ENCODE data around the gene ACSS3.
"Not testable (repeated sequence)": the region's sequence is repeated elsewhere in the genome, so short reads cannot be mapped to it uniquely, and the experiment has no call there.

ACSS3 gene

DNA sequence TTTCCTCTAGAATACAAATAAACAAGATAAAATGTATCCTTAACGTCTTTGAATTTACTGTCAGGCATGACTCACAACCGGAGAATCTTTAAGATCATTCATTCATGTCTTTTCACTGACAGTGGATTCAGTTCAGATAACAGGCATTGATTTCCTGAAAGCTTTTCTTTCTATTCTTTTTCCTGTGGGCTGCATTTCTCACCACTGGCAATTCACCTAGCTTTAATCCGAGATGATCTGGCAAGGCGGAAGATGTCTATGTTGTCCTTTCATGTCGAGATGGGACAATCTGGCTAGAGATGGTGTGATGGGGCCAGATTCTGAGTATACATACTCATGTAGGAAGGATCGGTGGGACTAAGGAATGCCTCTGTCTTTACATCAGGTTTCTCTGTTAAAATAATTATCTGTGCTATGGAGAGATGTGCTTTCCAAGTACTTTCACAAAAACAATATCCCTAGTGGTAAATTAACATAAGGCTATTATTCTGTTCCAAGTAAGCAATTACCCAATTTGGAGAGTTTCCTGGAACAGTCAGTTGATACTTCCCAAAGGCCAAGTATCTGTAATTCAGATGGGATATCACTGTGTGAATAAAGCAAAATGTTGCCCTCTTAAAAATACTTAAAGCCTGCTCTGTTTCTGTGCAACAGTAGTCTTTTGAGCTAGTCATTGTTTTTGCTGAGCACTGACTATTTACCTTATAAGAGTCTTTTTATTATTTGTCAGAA is 17.8 kb downstream of the ACSS3 start:
- no peak for DNase-seq (ENCODE audit: low spot score)

DNA sequence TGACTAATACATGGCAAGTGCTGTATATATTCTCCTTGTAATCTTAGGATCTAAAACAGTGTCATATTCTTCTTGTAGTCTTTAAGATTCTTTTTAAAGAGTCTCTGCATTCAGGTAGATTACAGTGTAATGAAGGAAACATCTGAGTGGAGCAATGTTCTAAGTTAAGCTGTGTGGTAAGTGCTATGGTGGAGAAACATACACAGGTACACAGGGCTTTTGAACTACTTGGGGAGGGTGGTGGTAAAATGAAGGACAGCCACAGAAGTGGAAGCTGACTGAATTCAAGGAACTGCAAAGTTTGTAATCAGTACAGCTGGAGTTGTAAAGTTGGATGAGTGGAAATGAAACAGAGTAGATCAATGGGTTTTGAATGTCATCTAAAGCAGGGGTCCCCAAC is 27.8 kb downstream of the ACSS3 start:
- no peak for DNase-seq (ENCODE audit: low spot score)

DNA sequence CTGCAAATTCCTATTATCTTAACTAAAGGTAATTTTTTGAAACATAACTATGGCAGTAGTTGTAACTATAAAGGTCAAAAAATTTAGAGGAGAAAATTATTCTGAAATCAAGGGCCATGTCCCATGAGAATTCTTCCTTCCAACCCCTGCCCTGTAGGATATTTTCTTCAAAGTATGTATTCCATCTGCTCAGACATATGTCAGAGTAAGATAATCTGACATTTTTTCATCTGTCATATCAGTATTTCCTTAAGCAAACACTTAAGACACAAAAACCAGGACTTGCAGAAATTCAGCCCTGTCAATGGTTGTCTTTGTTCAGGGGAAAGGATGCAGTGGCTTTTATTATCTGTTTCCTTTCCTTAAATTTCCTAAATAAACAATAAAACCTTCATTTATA is 36.3 kb downstream of the ACSS3 start:
- DNase-seq (ENCODE audit: low spot score): no peak

DNA sequence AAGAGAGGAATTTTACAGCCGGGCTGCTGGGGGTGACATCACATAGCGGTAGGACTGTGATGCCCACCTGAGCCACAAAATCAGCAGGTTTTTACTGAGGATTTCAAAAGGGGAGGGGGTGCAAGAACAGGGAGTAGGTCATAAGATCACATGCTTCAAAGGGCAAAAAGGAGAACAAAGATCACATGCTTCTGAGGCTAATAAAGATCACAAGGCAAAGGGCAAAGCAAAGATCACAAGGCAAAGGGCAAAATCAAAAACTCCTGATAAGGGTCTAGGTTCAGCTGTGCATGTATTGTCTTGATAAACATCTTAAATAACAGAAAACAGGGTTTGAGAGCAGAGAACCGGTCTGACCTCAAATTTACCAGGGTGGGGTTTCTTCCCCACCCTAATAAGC is 41.2 kb downstream of the ACSS3 start:
- not testable (repeated sequence) for DNase-seq (ENCODE audit: low spot score)

DNA sequence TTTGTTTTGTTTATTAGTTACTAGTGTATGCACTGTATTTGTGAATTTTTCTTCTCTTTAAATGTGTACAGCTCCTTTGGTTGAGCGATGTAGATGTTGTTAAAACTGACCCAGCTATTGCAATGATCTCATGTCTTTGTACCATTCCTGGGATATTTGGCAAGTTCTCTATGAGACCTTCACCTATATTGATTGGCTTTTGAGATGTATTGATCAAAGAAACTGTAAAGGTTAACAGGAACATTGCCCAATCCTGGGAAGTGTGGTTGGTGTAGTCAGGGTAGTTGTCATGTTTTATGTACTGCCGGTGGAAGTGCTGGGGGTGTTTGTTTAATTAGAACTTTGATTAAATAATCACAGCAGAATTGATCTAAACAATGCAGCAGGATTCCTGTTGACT is 43.1 kb downstream of the ACSS3 start:
- DNase-seq (ENCODE audit: low spot score): no peak

DNA sequence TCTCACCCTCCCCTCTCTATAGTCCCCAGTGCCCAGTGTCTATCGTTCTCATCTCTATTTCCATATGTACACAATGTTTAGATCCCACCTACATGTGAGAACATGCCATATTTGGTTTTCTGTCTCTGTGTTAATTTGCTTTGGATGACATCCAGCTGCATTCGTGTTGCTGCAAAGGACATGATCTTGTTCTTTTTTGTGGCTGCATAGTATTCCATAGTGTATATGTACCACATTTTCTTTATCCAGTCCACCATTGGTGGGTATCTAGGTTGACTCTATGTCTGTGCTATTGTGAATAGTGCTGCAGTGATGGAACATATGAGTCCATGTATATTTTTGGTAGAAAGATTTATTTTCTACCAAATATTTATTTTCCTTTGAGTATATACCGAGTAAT is 45.7 kb downstream of the ACSS3 start:
- DNase-seq (ENCODE audit: low spot score): no peak

DNA sequence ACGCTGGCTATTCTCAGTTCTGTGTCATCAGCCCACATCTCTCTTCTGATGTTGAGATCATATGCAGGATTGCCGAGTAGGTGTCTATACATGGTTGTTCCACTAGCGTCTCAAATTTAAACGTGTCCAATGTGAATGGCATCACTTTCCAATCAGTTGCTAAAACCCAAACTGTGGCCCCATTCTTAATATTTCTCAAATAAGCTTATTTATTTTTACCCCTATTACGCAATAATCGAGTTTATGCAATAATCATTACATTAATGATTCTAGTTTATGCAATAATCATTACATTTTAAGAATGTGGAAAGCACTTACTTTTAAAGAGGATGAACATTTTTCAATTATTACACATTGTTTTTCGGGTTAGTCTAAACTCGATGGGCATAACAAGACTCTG is 47.8 kb downstream of the ACSS3 start:
- no peak for DNase-seq (ENCODE audit: low spot score)

DNA sequence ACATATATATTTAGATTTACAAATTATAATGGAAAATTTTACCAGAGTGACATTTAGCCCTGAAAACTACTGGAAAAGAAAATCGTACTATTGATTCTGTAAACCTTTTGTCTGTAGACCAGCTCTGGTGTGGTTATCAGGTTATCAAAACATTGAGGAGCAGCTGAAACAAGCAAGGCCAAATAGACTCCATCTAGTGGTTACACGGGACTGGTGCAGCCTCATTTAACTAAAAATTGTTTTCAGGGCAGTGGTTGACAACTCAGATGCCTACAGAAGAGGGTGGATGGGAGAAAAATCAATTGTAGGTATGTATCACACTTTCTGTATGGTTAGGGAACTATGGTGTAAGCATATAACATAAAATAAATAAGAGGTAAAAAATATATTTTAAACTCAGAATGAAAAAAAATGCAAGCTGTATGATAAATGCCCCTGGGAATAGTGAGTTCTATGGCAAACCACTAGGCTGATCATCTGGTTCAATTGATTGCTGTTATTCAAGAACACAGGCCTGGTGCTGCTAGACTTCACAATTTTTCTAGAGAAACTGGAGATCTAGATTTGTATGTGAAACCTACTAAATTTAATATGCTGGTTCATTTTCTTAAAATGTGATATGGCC is 51.2 kb downstream of the ACSS3 start:
- peak; percentile 38 for DNase-seq (ENCODE audit: low spot score)

DNA sequence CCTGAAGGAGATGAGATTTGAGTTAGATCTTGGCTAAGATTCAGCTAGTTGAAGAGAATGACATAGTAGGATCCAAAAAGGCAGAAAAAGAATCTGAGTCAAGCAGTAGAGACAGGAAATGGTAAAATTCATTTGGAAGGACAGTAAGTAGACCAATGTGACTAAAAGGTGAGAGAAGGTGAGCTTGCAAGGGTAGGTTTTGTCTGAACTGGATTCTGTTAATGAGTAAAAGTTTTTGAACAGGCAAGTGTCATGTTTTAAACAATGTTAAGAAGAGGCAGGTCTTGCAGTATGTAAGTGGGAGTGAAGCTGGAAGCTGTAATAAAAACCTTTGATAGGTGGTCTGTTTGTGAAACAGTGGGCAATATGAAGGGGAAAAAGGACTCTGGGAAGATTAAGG is 58.6 kb downstream of the ACSS3 start:
- DNase-seq (ENCODE audit: low spot score): no peak

DNA sequence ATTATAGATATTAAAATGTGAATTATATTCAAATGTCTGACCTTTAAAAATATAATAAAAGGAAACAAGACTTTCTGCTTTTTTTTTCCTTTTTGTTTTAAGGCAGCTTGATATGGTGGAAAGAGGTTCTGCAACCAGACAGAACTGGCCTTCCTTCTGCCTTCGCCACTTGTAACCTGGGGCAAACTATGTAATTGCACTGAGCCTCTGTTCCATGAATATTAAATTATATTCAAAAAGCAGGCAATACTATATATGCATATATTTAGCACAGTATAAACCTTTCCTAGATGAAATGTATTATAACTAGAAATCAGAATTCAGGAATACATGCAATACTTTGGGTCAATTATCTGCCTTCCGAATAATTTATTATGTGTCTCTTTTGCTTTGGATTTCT is 59.9 kb downstream of the ACSS3 start:
- DNase-seq (ENCODE audit: low spot score): no peak

DNA sequence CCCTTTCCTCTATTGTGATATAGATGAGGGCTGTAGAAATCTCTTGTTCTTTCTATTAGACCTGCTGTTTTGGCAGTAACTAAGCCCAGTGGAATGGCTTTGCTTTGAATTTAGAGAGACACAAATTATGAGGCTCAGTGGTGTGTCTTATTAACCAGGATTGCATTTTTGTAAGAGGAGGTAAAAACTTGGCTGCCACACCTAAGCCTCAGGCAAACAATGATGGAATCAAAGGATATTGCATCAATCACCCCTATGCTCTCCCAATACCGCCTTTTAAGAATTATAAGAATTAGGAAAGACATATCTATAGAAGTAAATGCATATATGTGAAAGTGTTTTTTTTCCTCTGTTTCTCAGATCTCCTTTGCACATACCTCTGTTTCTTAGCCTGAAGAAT is 63.3 kb downstream of the ACSS3 start:
- DNase-seq (ENCODE audit: low spot score): no peak

DNA sequence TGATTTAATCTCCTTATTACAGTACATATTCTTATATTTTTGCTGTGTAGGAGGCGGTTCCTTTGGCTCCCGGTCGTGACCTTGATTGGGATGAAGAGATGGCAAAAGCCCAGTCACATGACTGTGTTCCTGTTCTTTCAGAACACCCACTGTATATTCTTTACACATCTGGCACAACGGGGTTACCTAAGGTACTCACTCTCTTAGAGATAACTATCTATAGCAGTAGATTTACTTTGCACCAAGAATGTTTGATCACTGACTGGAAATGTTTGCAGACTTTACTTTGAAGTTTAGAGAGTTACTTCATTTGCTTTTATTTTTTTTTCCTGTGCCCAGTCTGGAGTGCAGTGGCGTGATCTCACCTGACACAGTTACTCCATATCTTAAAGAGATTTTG is 65.2 kb downstream of the ACSS3 start:
- no peak for DNase-seq (ENCODE audit: low spot score)

DNA sequence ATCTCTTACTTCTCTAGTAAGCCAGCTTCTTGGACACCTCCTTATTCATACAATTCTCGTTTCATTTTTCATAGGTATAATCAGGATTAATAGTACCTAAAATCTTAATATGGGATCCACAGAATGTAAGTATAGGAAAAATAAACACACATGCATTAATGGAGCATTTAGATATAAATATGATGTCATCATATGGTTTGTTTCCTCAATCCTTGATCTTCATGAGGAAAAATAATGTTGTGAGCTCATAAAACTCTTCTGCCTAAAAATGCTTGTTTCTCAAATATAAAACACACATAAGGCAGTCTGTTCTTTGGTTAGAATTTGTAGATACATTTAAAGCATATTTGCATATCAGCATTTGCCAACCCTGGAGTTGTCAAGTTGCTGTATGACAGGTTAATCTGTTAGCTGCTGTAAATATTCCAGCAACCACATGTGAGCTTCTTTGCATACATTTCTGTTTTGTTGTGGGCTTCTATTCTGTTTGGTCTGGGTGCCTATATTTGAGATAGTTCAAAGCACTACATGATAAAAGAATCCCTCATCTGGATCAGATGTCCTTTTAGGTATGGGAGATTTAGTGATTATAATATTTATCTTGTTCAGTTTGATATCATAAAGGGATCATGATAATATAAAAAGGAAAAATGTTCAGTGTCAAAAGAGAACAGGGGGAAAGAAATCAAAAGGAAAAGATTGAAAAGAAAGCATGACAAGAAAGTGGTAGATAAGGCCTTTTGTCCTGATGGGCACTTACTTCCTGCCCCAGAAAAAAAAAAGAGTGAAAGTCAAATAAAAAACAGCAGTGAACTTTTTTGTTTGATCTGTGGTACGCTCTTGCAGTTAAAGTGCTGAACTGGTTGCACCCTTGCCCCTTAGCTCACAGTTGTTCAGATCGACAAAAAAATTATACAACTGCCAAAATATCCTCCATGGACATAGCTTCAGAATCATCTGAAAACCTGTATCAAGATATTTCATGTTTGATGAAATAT is 68.6 kb downstream of the ACSS3 start:
- DNase-seq (ENCODE audit: low spot score): no peak

DNA sequence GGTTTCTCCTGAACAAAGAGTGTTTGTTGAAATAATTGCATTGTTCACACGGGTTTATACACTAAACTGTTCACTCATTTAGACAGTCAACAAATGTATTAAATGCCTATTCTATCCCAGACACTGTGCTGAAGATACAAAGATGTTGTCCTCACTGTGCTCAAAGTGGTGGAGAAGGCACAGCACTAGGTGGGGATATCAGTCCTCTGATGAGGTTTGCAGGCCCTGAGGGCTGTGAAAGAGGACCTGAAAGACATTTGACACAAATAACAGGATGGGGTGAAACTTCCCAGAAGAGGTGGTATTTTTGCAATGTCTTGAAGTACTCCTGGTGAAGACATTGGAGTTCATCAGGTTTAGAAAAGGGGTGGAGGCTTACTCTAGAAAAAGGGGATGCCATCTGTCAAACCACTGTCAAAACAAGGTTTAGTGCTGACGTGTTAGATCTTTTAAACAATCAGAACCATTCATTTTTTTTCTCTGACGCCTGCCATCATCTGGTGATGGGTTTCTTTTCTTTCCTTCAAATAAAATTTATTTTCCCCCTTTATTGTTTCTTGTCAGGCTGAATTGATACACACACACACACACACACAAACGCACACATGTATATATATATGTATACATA is 69.5 kb downstream of the ACSS3 start:
- no peak for DNase-seq (ENCODE audit: low spot score)

DNA sequence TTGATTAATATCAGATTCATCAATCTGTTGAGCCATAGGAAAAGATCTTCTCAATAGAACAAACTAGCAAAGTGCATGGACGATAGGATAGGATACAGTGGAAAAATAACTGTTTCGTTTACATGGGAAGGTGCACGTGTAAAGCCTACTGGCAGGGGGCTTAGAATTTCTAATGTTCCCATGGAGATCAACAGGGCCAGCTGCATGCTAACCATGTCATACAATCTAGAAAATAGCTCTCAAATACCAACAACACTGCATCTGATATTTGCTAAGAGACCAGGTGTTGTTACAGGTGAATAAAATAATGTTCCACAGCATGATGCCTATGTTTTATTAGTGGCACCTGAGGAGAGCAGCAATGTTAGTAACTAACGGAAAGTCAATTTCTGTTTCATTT is 72.5 kb downstream of the ACSS3 start:
- no peak for DNase-seq (ENCODE audit: low spot score)

DNA sequence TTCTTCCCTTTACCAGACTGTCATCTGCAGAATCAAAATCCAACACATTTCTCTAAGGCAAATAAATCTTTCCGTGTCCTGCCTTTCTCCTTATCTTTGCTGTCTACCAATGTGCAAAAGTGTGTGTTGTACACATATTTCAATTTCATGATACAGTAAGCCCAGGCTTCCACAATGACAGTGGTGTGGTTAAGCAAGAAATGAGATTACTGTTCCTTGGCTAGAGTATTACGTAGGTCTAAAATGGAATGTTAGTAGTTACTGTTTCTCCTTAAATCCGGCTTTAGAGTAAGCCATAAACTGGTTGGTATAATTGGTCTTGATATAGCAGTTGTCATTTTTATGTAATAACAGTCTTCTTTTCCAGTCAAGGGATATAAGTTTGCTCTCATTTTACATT is 82.0 kb downstream of the ACSS3 start:
- DNase-seq (ENCODE audit: low spot score): no peak

DNA sequence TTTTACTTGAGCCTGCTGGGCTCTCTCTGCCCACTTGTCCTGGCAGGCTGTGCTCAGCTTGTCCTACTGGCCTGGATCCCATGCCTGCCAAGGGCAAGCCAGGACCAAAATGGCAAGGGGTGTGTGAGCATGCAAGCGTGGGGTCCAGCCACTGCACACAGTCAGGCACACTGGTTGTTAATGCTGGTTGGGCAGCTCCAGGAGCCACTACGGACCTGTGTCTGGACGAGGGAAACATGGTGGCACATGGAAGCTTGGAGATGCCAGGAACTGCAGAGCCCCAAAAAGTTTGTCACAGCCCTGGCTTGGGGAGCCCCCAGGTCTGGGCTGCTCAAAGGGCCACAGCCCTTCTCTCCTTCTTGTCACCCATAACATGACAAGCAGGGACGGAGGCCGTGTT is 83.8 kb downstream of the ACSS3 start:
- DNase-seq (ENCODE audit: low spot score): no peak

DNA sequence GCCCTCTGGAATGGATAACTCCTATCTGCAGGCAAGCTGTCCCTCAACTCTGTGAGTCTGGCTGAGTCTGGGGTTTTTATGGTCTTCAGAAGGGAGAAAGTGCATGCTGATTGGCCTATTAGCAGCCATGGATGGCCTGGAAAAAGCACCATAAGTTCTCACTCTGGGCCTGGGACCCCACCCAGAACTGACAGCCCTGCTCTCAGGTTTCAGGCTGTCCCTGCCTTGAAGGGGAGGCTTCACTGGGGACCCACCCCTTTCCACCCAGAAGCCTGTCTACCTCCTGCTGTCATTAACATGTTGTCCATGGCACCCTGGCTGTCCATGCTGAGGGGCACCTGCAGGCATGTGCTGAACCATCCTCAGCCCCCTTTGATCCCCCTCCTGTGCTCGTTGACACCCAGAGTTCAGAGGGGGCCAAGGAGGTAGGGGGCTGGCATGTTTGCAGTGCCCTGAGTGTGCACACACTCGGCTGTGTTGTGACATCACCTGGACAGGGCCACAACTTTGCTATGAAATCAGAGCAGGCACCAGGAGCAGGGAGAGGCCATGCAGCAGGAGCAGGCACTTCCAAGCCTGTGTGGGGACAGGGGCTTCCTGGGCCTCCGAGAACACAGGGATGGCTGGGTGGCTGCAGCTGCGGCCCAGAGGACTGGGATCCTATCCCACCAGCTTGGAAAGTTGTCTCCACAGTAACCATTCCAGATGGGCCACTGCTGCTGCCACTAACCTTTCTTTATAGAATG is 84.7 kb downstream of the ACSS3 start:
- no peak for DNase-seq (ENCODE audit: low spot score)

DNA sequence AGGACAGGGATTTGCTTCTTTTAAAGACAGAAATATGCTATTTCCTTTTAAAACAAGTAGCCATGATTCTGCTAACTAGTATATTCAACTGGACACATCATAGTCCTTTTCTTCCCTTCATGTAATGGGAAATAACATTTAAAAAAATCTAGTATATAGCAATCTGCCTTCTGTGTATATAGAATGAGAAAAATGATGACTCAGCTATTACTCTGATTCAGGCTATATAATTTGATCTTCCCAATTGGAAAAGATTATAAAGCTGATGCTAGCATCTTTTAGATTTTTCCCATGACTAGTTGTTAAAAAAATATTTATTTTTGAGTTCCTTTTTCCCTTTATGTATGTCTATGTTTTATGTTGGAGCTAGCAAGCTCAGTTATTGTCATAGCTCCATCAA is 86.9 kb downstream of the ACSS3 start:
- no peak for DNase-seq (ENCODE audit: low spot score)

DNA sequence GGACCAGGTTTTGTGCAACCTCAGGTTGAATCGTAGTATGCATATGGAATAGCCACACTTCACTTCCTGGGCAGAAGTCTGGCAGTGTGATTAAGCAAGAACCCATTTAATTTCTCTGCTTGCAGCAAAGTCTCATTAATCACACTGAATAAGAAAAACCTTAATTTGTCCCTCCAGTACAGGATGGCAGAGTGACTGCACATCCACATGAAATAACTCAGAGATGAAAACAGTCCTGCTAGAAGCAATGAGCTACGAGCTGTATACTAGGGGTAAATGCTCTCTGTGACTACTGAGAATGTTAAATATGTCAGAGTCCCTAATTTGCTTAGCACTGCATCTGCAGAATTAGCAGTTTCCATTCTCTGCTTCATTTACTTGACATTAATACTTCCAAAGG is 88.9 kb downstream of the ACSS3 start:
- DNase-seq (ENCODE audit: low spot score): no peak

DNA sequence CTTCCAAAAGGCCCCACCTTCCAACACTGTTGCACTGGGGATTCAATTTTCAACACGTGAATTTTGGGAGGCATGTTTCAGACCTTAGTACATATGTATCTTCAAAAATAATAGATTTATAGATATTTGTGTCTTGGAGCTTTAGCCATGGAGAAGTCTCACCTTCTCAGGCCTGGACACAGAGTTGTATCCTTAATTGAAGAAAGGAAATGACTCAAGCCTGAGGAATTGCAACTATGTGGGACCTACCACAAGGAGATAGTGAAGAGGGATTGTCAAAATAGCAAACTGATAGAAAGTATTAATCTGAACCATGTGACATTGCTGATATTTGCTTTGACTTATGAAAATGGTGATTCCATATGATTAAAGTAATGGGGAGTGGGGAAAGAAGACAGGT is 89.8 kb downstream of the ACSS3 start:
- peak; percentile 67 for DNase-seq (ENCODE audit: low spot score)

DNA sequence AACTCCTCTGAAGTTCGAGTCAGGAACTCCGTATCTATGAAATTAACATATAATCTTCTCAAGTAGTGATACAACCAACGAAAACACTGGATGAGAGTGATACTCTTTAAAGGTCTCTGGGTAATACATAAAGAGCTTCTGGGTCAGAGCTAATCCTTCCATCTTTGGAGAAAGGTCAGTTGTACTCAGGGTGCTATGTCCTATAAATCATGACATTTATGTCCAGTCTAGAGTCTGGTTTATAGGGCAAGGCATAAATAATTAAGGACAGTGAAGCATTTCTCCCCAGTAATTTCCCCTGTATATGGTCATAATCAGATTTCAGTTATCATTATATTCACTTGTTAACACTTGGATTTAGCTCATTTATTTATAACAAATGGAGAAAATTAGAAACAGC is 90.6 kb downstream of the ACSS3 start:
- no peak for DNase-seq (ENCODE audit: low spot score)
